MM.1S (cell line): ENCODE measurements around the gene KCNMB4.

Experiments
- DNase-seq: peaks from one replicate; pipeline ENCODE4 v3.0.0-alpha.2; 2015
- H2AFZ ChIP-seq: fragments of 300-600 bp; sonication (generic); 2 replicates; pipeline ENCODE4 v1.6.0; 2016; ENCODE audit warnings: antibody characterized with exemption, low read length
- H3F3A ChIP-seq: fragments of 300-600 bp; sonication (generic); 2 replicates; pipeline ENCODE4 v1.6.1; 2016; ENCODE audit warnings: mild to moderate bottlenecking, antibody characterized with exemption, low read length, moderate library complexity, mixed read lengths; ENCODE audit not compliant: insufficient read depth
- H3K27ac ChIP-seq: fragments of 300-600 bp; sonication (generic); 2 replicates; pipeline ENCODE4 v1.5.1; 2016; ENCODE audit warnings: mild to moderate bottlenecking, low read length
- H3K27me3 ChIP-seq: fragments of 300-600 bp; sonication (generic); replicated peaks from 2 replicates; pipeline ENCODE4 v1.6.0; 2016; ENCODE audit warnings: low read length; ENCODE audit not compliant: insufficient read depth
- H3K36me3 ChIP-seq: fragments of 300-600 bp; sonication (generic); replicated peaks from 2 replicates; pipeline ENCODE4 v1.6.1; 2016; ENCODE audit warnings: mild to moderate bottlenecking, low read length, mixed read lengths; ENCODE audit not compliant: insufficient read depth
- H3K4me1 ChIP-seq: fragments of 300-600 bp; sonication (generic); 2 replicates; pipeline ENCODE4 v1.6.1; 2016; ENCODE audit warnings: low read length, mixed read lengths
- H3K4me2 ChIP-seq: fragments of 300-600 bp; sonication (generic); 2 replicates; pipeline ENCODE4 v1.6.0; 2016; ENCODE audit warnings: low read depth, low read length
- H3K4me3 ChIP-seq: fragments of 300-600 bp; sonication (generic); 2 replicates; pipeline ENCODE4 v1.5.1; 2016; ENCODE audit warnings: low read length, mixed read lengths
- H3K79me2 ChIP-seq: fragments of 300-600 bp; sonication (generic); 2 replicates; pipeline ENCODE4 v1.6.1; 2016; ENCODE audit warnings: mixed run types, low read length, mixed read lengths
- H3K9ac ChIP-seq: fragments of 300-600 bp; sonication (generic); 2 replicates; pipeline ENCODE4 v1.6.1; 2016; ENCODE audit warnings: low read length, mixed read lengths
- H3K9me2 ChIP-seq: fragments of 300-600 bp; sonication (generic); replicated peaks from 2 replicates; pipeline ENCODE4 v1.6.1; 2016; ENCODE audit warnings: mild to moderate bottlenecking, low read length, mixed read lengths; ENCODE audit not compliant: insufficient read depth
- H3K9me3 ChIP-seq: fragments of 300-600 bp; sonication (generic); replicated peaks from 2 replicates; pipeline ENCODE4 v1.6.1; 2016; ENCODE audit warnings: mild to moderate bottlenecking, low read length, mixed read lengths; ENCODE audit not compliant: insufficient read depth
- H4K20me1 ChIP-seq: fragments of 300-600 bp; sonication (generic); 2 replicates; pipeline ENCODE4 v1.6.1; 2016; ENCODE audit warnings: mild to moderate bottlenecking, low read length, moderate library complexity, mixed read lengths; ENCODE audit not compliant: insufficient read depth
- CTCF ChIP-seq: fragments of 300-600 bp; sonication (generic); IDR thresholded peaks from 2 replicates; pipeline ENCODE4 v1.5.1; 2016; ENCODE audit warnings: antibody characterized with exemption, low read length, mixed read lengths
- EZH2 ChIP-seq: fragments of 300-600 bp; sonication (generic); optimal IDR thresholded peaks from 2 replicates; pipeline ENCODE3; 2017; ENCODE audit warnings: low read depth, mild to moderate bottlenecking, antibody characterized with exemption, low read length, mixed read lengths
- EZH2phosphoT487 ChIP-seq: fragments of 300-600 bp; sonication (generic); IDR thresholded peaks from 2 replicates; pipeline ENCODE4 v1.6.1; 2018; ENCODE audit warnings: antibody characterized with exemption, low read length

KCNMB4 gene

GRCh38 chr12:70415987-70416386, 49.9 kb downstream of the KCNMB4 start:
- Histone ChIP-seq H3K36me3 (no peaks in the 10 kb centered on the region), H3K9ac (peak overlapping the region; percentile 5; the same call in 1 of the 2 replicates), H3K79me2 (no peaks in the 10 kb centered on the region), H3K4me2 (peak overlapping the region; percentile 88), H2AFZ (no peak overlapping the region), H3K27me3 (no peaks in the 10 kb centered on the region), H3K9me3 (no peaks in the 10 kb centered on the region), H3F3A (peaks cover 3% of the 10 kb centered on the region; the same call in 1 of the 2 replicates), H3K9me2 (no peaks in the 10 kb centered on the region), H4K20me1 (no peaks in the 10 kb centered on the region), H3K4me3 (peak overlapping the region; percentile 44), H3K27ac (peak overlapping the region; percentile 76), H3K4me1 (peaks cover 44% of the 10 kb centered on the region)
- TF ChIP-seq EZH2phosphoT487 (no peak), EZH2 (no peak), CTCF (no peak)
- peak; percentile 86 for DNase-seq

- DNase-seq, result no peak
- Histone ChIP-seq H3K9ac (no peak overlapping the region), H3F3A (peaks cover 3% of the 10 kb centered on the region; the same call in 1 of the 2 replicates), H3K4me3 (no peak overlapping the region), H3K79me2 (no peaks in the 10 kb centered on the region), H3K9me3 (no peaks in the 10 kb centered on the region), H3K36me3 (no peaks in the 10 kb centered on the region), H3K27ac (no peak overlapping the region), H3K9me2 (no peaks in the 10 kb centered on the region), H3K4me2 (no peak overlapping the region), H4K20me1 (no peaks in the 10 kb centered on the region), H3K27me3 (no peaks in the 10 kb centered on the region), H2AFZ (no peak overlapping the region), H3K4me1 (peaks cover 35% of the 10 kb centered on the region)
- TF ChIP-seq CTCF, result no peak
Observed at GRCh38 chr12:70417121-70417520, 51.0 kb downstream of the KCNMB4 start.

GRCh38 chr12:70418101-70418500, 52.0 kb downstream of the KCNMB4 start:
- no peak for DNase-seq
- no peak for TF ChIP-seq EZH2
- TF ChIP-seq EZH2phosphoT487, result no peak
- no peak for TF ChIP-seq CTCF
- Histone ChIP-seq H3F3A (peaks cover 3% of the 10 kb centered on the region; the same call in 1 of the 2 replicates), H3K4me3 (no peak overlapping the region), H3K36me3 (no peaks in the 10 kb centered on the region), H3K9ac (no peak overlapping the region), H3K27me3 (no peaks in the 10 kb centered on the region), H3K9me2 (no peaks in the 10 kb centered on the region), H3K27ac (no peak overlapping the region), H3K4me1 (peaks cover 34% of the 10 kb centered on the region), H4K20me1 (no peaks in the 10 kb centered on the region), H2AFZ (no peak overlapping the region), H3K79me2 (no peaks in the 10 kb centered on the region), H3K9me3 (no peaks in the 10 kb centered on the region), H3K4me2 (no peak overlapping the region)
